AG09319 (cell line): ENCODE results near the gene RASSF1.

ENCODE experiments used
- DNase-seq: peaks from one replicate; pipeline ENCODE4 v3.0.0-alpha.2; 2010; ENCODE audit warnings: low read depth; ENCODE audit errors: extremely low read depth
- CTCF ChIP-seq: IDR thresholded peaks from 2 replicates; pipeline ENCODE4 v1.5.1; 2011; ENCODE audit warnings: low read depth, mild to moderate bottlenecking, inconsistent platforms, low read length, moderate library complexity

RASSF1 gene

GRCh38 chr3:50382722-50383121 is 42.1 kb upstream of the RASSF1 start:
- DNase-seq, result no peak
- TF ChIP-seq CTCF, result no peak

- no peak for TF ChIP-seq CTCF
- DNase-seq, result no peak
Measured at GRCh38 chr3:50381383-50381782, 40.7 kb upstream of the RASSF1 start.

GRCh38 chr3:50380405-50381085 is 39.9 kb upstream of the RASSF1 start:
- TF ChIP-seq CTCF, result no peak
- DNase-seq, result no peak

- TF ChIP-seq CTCF, result no peak
- DNase-seq, result no peak
Measured at GRCh38 chr3:50378757-50379156, 38.1 kb upstream of the RASSF1 start.

- no peak for TF ChIP-seq CTCF
- DNase-seq, result no peak
Measured at GRCh38 chr3:50378024-50378423, 37.4 kb upstream of the RASSF1 start.

GRCh38 chr3:50375258-50375931 is 34.8 kb upstream of the RASSF1 start:
- DNase-seq, result no peak

More at GRCh38 chr3:50375258-50375931, 34.8 kb upstream of the RASSF1 start:
- TF ChIP-seq CTCF, result no peak
